ENCODE data around the gene ANKS1B. TPM values are rescaled to one million over a fixed set of nuclear protein-coding genes. Genes with fewer than 3 reads are reported as not detected.

ANKS1B gene
- total RNA-seq, 1 experiment from 2014 or later, result not detected

DNA sequence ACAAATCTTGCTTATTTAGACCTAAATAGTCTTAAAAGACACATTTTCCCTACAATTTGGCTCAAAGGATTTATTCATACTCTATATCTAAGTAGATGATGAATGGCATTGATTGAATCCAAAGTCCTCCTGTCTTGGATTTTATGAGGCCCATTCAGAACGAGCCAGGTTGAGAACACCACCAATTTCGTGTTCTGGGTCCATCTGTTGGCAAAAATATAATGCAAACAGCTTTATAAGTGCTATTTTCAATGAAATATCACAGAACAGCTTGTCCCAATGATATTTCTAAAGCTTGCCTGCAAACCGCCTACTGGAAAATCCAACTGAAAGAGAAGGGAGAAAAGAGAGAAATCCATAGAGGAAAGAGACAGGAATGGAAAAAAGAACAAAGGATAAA is 542.0 kb downstream of the ANKS1B start:
- DNase-seq (ENCODE audit: low spot score), result peak; percentile 58
- in situ Hi-C loops (cut with HindIII; ENCODE audit: low sequenced_read_pairs), result no loop called here

DNA sequence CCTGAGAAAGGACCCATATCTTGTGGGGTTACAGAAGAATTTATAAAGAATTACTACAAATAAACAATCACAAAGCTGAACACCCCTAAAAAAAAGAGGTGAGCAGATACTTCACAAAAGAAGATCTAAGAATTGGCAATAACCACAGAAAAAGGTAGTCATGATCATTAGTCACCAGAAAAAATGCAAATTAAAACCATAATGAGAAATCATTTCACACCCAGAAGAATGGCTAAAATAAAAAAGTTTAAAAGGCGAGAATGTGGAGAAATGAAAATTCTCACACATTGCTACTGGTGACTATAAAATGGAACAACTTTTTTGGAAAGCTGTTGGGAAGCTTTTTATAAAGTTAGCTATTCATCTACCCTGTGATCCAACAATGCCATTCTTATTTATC is 545.3 kb downstream of the ANKS1B start:
- in situ Hi-C loops (cut with HindIII; ENCODE audit: low sequenced_read_pairs), result no loop called here
- no peak for DNase-seq (ENCODE audit: low spot score)

DNA sequence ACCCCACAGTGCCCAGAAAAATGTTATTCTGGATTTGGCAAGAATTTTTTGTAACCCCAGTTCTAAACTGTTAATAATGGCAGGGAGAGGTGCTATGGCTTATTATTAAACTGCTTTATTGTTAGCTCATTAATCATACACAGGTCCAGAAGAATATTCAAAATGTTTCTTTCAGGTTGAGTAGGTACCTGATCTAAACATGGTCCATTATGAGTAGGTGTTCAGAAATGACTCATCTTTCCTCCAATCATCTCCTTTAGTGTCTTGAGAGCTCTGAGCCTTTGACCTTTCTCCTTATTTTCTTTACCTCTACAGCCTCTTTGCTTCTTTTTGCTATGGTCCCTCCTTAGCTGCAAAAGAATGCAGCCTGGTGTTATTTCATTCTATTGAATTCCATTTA is 548.2 kb downstream of the ANKS1B start:
- no peak for DNase-seq (ENCODE audit: low spot score)
- in situ Hi-C loops (cut with HindIII; ENCODE audit: low sequenced_read_pairs), result no loop called here

DNA sequence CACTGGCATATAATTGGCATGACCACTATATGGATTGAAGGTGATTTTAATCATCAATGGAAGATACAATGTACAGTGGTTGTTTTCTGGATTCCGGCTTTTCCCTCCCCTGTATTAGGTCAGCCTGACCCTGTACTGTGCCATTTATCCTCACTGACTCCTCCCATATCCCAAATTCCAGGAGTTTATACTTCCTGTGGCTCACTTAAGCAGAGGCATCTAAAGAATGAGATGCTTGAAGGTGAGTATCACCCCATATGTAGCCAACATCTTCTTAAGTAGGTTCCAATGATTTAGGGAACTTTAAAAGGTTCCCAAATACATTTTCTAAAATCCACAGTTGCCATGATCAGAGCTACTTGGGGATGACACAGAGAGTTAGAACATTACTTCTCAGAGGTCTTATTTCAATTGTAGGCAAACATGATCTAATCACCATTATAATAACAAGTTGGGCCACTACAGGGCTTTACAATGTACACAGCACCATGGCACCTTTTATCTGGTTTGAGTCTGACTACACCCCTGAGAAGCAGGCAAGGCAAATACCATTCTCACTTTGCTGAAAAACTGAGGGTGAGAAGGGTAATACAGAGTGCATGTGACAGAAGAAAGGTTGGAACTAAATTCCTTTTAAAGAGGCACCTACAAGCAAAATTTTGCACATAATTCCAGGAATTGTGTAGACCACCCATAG is 549.5 kb downstream of the ANKS1B start:
- in situ Hi-C loops (cut with HindIII; ENCODE audit: low sequenced_read_pairs), result no loop called here
- no peak for DNase-seq (ENCODE audit: low spot score)

DNA sequence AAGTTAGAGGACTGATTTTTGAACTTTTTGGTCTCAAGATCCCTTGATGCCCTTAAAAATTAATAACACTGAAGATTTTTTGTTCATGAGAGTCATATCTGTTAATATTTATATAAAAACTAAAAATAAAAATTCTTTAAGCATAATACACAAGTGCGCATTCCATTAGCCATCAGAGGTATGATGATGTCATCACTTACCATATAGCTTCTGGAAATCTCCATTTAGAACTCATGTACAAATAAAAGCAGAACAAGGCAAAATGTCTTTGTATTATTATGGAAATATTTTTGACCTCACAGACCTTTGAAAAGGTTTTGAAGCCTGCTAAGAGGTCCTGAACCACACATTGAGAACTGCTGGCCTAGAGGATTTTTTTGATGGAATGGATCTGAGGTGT is 551.6 kb downstream of the ANKS1B start:
- in situ Hi-C loops (cut with HindIII; ENCODE audit: low sequenced_read_pairs), result no loop called here
- DNase-seq (ENCODE audit: low spot score), result no peak

DNA sequence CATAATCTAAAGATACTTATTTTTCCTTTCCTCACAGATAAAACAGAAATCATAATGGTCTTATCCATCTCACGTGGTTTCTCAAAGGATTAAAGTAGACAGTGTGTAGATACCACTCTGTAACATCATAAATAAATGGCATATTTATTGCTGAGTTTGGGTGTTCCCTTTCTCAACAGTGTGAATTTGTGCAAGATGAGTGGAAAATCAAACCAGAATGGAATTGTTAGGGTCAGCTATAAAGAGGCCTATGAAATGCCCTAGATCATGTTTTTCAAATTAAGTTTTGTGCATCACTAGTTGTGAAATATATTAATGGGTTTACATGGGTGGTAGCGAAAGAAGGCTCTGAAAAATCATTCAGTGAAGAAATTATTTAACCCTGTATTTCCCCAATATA is 553.5 kb downstream of the ANKS1B start:
- no peak for DNase-seq (ENCODE audit: low spot score)
- in situ Hi-C loops (cut with HindIII; ENCODE audit: low sequenced_read_pairs), result no loop called here

DNA sequence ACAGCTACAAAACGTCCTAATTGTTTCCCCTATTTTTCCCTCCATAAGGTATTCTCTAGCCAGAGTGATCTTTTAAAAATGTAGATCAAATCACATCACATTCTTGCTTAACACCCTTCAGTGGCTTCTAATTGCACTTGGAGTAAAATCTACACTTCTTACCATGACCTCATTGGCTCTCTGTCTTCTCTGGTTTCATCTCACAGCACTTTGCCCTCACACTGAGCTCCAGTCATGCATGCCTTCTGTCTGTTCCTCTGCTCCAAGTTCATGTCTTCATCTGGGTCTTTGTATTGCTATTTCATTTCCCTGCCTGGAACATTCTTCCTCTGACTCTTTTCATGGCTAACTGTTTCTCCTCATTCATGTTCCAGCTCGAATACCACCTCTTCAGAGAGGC is 557.6 kb downstream of the ANKS1B start:
- no peak for DNase-seq (ENCODE audit: low spot score)
- in situ Hi-C loops (cut with HindIII; ENCODE audit: low sequenced_read_pairs), result no loop called here

DNA sequence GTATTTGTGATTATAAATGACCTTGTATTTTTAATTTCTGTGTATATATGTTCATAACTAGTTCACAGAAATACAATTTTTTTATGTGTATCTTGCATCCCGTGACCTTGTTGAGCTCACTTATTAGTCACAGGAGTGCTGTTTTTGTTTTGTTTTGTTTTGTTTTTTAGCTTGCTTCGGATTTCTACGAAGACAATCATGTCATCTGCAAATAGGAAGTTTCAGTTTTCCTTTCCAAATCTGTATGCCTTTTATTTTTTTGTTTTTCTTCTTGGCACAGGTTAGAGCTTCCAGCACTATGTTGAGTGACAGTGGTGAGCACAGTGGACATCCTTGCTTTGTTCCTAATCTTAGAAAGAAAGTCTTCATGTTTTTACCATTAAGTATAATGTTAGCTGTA is 566.4 kb downstream of the ANKS1B start:
- in situ Hi-C loops (cut with HindIII; ENCODE audit: low sequenced_read_pairs), result no loop called here
- DNase-seq (ENCODE audit: low spot score), result no peak

DNA sequence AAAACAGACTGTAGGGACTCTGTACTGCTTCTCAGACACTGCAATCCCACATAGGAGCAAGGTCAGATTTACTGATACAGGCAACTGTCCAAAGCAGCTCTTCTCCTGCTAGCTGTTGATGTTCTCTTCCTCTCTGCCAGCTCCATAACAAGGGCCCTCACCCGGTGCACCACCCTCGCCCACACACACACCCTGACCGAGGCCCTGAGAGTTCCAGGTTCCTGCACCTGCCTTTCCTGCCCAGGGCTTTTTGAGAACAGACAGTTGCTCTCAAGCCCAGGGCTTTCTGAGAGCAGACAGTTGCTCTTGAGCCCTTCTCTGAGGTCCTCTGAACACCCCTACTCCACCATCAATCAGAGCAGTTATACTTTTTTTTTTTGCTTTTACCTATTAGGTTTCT is 571.0 kb downstream of the ANKS1B start:
- peak; percentile 21 for DNase-seq (ENCODE audit: low spot score)
- in situ Hi-C loops (cut with HindIII; ENCODE audit: low sequenced_read_pairs), result no loop called here

DNA sequence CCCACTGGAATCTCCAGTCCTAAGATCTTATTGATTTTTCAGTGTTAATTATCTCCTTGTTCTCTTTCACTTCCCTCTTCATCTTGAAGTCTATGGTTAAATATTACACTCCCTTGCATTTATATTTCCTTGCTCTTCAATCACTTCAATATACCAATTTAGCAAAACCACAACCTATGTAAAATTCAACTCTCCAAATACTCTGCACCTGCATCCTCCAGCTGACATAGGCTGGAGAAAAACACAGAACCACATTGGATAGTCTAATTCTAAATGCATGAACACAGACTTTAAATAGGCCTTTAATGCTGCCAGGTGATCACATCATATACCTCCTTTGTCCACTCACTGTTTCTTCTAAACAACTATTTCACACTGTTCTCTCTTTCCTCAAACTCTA is 591.0 kb downstream of the ANKS1B start:
- in situ Hi-C loops (cut with HindIII; ENCODE audit: low sequenced_read_pairs), result no loop called here

DNA sequence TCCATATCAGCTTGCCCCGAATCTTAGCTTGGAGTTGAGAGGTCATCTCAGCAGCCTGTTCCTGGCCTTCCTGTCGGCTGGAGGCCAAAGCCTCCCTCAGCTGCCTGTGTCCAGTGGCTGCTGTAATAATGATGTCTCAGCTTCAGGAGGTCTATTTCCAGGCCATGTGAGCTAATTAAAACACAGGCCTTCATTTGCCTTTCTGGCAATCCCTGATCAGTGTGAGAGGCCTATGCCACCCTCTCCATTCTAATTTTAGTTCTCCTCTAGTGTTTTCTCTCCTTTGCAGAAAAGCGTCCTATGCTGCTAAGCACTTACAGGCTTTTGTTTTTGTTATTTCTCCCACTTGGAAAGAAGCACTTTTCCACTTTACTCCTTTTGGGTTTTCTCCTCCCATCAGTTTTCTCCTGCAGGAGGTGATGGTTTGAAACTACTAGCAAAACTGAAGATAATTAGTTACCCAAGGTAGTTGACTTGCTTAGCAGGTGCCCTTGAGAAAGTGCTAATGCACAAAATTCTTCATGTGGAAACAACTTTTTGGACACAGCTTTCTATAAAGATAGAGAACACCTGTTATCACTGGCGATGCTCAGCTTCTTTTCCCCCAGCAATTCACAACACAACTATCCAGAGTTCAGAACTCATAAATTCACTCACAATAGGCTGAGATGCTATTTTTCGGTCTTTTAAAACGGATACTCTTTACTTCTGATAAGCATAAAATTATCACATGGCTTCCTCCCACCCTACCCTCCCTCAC is 592.5 kb downstream of the ANKS1B start:
- in situ Hi-C loops (cut with HindIII; ENCODE audit: low sequenced_read_pairs), result no loop called here
- peak; percentile 89 for DNase-seq (ENCODE audit: low spot score)

More for the DNA sequence above, 591.0 kb downstream of the ANKS1B start:
- DNase-seq (ENCODE audit: low spot score), result no peak

DNA sequence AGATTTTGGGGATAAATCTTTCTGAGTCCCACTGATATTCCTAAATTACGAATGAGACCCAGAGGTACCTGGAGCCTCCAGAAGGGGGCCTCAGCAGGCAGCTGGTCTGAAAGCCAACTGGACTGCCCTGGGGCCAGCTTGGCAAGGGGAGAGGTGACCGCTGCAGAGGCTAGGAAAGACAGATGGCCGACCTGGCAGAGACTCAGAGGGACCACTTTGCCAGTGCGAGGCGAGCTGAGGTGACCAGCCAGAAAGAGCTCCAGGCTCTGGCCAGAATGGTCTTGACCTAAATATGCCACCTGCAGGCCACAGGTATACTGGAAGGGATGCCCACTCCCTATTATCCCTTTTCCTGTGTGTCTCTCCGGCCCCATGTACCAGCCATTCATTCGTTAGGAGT is 594.0 kb downstream of the ANKS1B start:
- in situ Hi-C loops (cut with HindIII; ENCODE audit: low sequenced_read_pairs), result no loop called here

DNA sequence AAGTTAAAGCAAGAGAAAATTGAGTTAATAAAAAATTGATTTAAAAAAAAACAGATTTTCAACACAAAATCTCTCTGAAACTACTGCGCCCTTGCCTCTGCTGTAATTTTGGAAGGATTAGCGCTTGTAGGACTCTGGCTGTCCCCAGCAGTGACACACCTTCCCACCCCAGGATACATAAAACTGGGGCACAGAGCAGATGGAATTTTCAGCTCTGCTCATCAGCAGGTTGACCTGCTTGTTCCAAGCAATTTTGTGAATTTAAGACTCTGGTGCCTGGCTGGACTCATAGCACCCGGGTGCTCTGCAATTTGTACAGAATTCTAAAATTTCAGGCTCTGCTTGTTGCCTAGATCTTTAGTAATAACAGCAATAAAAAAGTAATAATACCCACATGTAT is 595.0 kb downstream of the ANKS1B start:
- in situ Hi-C loops (cut with HindIII; ENCODE audit: low sequenced_read_pairs), result no loop called here
- DNase-seq (ENCODE audit: low spot score), result peak; percentile 97

More for the DNA sequence above, 594.0 kb downstream of the ANKS1B start:
- peak; percentile 98 for DNase-seq (ENCODE audit: low spot score)

DNA sequence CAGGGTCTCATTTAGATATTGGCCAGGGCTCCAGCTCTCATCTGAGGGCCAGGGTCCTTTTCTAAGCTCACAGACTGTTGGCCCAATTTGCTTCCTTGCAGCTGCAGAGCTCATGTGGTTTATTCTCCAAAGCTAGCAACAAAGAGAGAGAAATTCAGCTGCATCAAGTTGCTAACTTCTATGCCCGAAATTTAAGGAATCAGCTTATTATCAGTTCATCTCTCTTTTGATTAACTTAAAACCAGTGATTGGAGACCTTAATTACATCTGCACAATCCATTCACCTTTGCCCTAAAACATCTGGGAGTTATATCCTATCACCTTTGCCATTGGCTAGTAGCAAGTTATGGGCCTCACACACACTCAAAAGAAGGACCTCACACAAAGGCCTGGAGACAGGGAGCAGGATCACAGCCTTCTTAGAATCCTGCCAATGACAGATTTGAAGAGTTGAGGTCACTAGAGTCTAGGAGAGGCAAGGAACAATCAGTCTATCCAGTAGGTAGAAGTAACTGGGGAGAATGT is 596.0 kb downstream of the ANKS1B start:
- in situ Hi-C loops (cut with HindIII; ENCODE audit: low sequenced_read_pairs), result no loop called here

DNA sequence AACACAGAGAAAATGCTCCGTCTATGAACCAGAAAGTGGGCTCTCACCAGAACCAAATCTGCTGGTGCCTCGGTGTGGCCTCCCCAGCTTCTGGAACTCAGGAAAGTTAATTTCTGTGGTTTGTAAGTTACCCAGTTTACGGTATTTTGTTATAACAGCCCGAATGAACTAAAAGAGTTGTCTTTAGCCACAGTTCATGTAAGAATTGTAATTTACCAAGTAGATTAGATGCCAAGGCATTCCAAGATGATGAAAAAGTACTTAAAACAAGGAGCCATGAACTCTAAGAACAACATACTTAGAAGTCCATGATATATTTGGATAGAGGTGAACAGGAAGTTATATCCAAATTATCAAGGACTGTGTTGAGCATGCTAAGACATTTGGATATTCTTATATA is 597.1 kb downstream of the ANKS1B start:
- in situ Hi-C loops (cut with HindIII; ENCODE audit: low sequenced_read_pairs), result no loop called here
- no peak for DNase-seq (ENCODE audit: low spot score)

More for the DNA sequence above, 596.0 kb downstream of the ANKS1B start:
- DNase-seq (ENCODE audit: low spot score), result no peak

DNA sequence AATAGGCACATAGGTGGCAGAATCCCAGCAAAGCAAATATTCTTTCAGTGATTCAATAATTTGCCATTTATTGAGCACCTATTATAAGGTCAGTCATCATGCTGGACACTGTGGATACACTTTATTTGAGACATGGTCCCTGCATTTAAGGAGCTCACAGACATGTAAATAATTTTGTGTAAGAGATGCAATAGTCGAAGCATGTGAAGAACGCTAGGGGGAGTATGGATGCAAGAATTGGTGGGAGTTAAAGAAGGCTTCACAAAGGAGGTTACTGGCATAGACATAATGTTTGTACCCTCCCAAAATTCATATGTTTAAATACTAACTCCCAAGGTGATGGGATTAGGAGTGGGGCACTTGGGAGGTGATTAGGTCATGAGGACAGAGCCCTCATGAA is 597.8 kb downstream of the ANKS1B start:
- no peak for DNase-seq (ENCODE audit: low spot score)
- in situ Hi-C loops (cut with HindIII; ENCODE audit: low sequenced_read_pairs), result no loop called here

DNA sequence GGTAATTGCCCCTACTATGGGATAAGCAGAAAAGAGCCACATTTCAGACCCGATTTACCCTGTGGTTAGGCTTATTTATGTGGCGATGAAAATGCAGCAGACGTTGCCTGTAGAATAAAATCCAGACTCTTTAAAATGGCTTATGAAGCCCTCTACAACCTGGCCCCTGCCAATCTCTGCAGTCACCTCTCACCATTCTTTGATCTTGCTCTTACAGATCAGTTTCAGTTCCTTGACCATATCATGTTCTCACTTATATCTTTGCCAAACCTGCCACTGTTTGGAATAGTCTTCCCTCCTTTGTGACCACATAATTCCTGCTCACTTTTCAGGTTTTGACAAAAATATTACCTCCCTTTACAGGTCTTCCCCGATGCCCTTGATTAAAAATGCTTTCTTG is 601.5 kb downstream of the ANKS1B start:
- in situ Hi-C loops (cut with HindIII; ENCODE audit: low sequenced_read_pairs), result no loop called here
- DNase-seq (ENCODE audit: low spot score), result no peak

DNA sequence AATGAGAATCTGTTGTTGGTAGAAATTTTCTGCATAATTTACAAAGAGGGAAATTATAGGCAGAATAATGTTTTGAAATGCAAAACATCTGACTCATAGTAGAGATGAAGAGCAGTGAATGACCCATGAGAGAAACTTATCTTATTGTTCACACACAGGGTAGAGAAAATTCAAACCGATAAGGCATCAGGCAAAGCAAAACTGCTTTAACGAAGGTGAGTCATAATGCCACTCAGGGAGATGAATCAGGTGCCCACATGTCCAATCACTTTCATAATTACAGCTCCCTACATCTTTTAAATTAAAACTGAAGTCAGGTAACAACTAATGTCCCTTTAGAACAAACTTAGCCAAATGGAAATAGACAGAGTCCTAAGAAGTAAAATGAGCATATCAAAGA is 602.7 kb downstream of the ANKS1B start:
- in situ Hi-C loops (cut with HindIII; ENCODE audit: low sequenced_read_pairs), result no loop called here
- DNase-seq (ENCODE audit: low spot score), result no peak

DNA sequence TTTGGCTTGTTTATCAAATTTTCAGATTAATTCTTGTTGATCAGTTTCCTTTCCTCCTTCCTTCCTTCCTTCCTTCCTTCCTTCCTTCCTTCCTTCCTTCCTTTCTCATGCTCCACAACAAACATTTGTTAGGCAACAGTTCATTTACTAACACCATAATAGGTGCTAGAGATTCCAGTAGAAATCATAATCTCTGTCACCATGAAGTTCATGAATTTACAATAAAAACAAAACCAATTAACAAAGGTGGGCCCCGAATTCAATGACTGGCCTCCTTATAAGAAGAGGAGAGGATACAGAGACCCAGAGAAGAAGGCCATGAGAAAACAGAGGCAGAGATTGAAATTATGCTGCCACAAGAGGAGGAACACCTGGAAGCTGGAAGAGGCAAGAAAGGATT is 604.0 kb downstream of the ANKS1B start:
- DNase-seq (ENCODE audit: low spot score), result no peak
- in situ Hi-C loops (cut with HindIII; ENCODE audit: low sequenced_read_pairs), result no loop called here

DNA sequence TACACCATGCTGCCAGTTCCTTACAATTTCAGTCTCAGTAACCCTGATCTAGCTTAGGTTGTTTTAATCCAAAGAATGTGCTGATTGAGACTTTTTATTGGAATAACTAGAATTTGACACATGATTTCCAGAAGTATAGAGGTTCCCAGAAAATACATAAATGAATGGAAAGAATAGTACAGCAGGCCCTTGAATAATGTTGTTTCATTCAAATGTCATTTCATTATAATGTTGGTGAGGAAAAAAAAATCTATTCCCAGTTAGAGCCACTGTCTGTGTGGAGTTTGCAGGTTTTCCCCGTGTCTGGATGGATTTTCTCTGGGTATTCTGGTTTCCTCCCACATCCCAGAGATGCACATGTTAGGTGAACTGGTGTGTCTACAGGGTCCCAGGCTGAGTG is 610.7 kb downstream of the ANKS1B start:
- in situ Hi-C loops (cut with HindIII; ENCODE audit: low sequenced_read_pairs), result no loop called here
- DNase-seq (ENCODE audit: low spot score), result no peak
